Measurements from ENCODE around the gene CDH8. TPM values are rescaled to one million over a fixed set of nuclear protein-coding genes. Genes with fewer than 3 reads are reported as not detected.

CDH8 gene
- total RNA-seq, 1 experiment from 2014 or later: not detected

DNA sequence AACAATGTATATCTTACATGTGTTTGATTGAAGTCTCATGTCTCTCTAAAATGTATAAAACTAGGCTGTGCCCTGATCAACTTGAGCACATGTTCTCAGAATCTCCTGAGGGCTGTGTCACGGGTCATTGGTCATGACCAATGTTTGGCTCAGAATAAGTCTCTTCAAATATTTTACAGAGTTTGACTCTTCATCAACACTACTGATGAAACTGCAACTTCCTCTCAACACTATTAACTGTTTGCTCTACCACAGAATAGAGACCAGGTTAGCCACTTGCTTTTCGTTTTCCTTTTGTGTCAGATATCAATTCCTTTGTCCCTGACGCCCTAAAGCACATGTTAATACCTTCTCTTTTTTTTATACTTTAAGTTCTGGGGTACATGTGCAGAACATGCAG is 358.1 kb downstream of the CDH8 start:
- no peak for DNase-seq
- no peaks in the 10 kb centered on the region for H3K36me3 ChIP-seq
- H3K27me3 ChIP-seq: no peaks in the 10 kb centered on the region
- no peaks in the 10 kb centered on the region for H3K9me3 ChIP-seq
- no peak overlapping the region for H3K4me3 ChIP-seq

GRCh38 chr16:61677776-61678175 is 358.5 kb downstream of the CDH8 start:
- no peak overlapping the region for H3K4me3 ChIP-seq
- no peaks in the 10 kb centered on the region for H3K27me3 ChIP-seq
- no peaks in the 10 kb centered on the region for H3K36me3 ChIP-seq
- DNase-seq: no peak
- no peaks in the 10 kb centered on the region for H3K9me3 ChIP-seq

GRCh38 chr16:61676740-61677139 is 359.5 kb downstream of the CDH8 start:
- Histone ChIP-seq H3K9me3 (no peaks in the 10 kb centered on the region), H3K4me3 (no peak overlapping the region), H3K36me3 (no peaks in the 10 kb centered on the region), H3K27me3 (no peaks in the 10 kb centered on the region)
- DNase-seq: no peak

DNA sequence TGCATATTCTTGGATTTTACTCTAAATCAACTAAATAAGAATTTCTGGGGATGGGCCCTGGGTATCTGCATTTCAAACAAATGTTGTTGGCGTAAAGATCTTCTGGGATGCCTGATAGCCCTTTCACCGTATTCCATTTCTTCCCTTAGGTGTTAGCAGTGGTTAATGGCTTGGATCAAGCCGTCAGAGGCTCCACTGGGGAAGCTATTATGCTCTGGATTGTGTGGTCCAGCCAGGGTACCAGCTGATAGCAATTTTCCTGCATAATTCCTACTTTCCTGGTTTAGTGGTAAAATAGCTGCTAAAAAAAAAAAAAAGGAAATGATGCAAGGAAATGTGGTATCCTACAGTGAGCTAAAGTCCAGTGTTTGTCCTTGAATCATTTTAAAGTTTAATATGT is 365.1 kb downstream of the CDH8 start:
- no peak overlapping the region for H3K4me3 ChIP-seq
- DNase-seq: no peak
- no peaks in the 10 kb centered on the region for H3K27me3 ChIP-seq
- H3K9me3 ChIP-seq: no peaks in the 10 kb centered on the region
- no peaks in the 10 kb centered on the region for H3K36me3 ChIP-seq

- no peak overlapping the region for H3K4me3 ChIP-seq
- H3K9me3 ChIP-seq: no peaks in the 10 kb centered on the region
Observed at GRCh38 chr16:61665512-61665911, 370.7 kb downstream of the CDH8 start.

GRCh38 chr16:61659936-61660335 is 376.3 kb downstream of the CDH8 start:
- no peak overlapping the region for H3K4me3 ChIP-seq
- H3K27me3 ChIP-seq: no peaks in the 10 kb centered on the region
- no peaks in the 10 kb centered on the region for H3K36me3 ChIP-seq
- H3K9me3 ChIP-seq: no peaks in the 10 kb centered on the region
- no peak for DNase-seq

More at GRCh38 chr16:61665512-61665911, 370.7 kb downstream of the CDH8 start:
- Histone ChIP-seq H3K36me3 (no peaks in the 10 kb centered on the region), H3K27me3 (no peaks in the 10 kb centered on the region)
- DNase-seq: no peak

GRCh38 chr16:61654962-61655361 is 381.3 kb downstream of the CDH8 start:
- Histone ChIP-seq H3K4me3 (no peak overlapping the region), H3K9me3 (no peaks in the 10 kb centered on the region), H3K36me3 (no peaks in the 10 kb centered on the region), H3K27me3 (no peaks in the 10 kb centered on the region)
- no peak for DNase-seq

DNA sequence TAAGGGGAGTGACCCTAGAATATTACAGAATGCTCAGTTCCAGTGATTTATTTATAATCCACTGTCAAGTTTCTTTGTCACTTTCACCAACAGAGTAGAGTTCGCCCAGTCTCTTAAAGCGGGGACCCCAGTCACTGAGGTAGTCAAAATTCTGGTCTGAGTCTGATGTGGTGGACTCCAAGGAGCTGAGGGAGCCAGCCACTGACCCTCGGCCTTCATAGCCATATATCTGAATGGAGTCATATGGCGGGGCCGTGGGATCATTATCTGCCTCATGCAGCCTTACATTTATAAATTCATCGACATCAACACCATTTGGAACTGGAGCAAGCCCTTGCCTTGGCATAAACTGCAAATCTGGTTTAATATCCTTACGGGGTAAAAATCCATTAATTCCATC is 382.7 kb downstream of the CDH8 start:
- Histone ChIP-seq H3K4me3 (no peak overlapping the region), H3K36me3 (no peaks in the 10 kb centered on the region), H3K27me3 (no peaks in the 10 kb centered on the region), H3K9me3 (no peaks in the 10 kb centered on the region)
- no peak for DNase-seq

DNA sequence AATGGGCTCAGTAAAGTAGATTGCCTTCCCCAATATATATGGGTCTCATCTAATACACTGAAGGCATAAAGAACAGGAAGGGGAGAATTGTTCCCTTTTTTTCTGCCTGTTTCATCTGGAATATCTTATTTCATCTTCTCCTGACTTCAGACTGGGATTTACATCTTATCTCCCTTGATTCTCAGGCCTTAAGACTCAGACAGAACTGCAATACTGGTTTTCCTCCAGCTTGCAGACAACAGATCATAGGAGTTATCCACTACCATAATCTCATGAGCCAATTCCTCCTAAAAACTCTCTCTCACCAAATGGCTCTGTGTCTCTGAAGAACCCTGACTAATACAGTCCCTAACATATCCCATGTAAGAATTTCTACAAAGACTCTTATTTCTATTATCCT is 390.7 kb downstream of the CDH8 start:
- DNase-seq: no peak
- Histone ChIP-seq H3K9me3 (no peaks in the 10 kb centered on the region), H3K4me3 (no peak overlapping the region), H3K36me3 (no peaks in the 10 kb centered on the region), H3K27me3 (no peaks in the 10 kb centered on the region)

GRCh38 chr16:61644736-61645135 is 391.5 kb downstream of the CDH8 start:
- Histone ChIP-seq H3K4me3 (no peak overlapping the region), H3K27me3 (no peaks in the 10 kb centered on the region), H3K9me3 (no peaks in the 10 kb centered on the region), H3K36me3 (no peaks in the 10 kb centered on the region)
- DNase-seq: no peak

DNA sequence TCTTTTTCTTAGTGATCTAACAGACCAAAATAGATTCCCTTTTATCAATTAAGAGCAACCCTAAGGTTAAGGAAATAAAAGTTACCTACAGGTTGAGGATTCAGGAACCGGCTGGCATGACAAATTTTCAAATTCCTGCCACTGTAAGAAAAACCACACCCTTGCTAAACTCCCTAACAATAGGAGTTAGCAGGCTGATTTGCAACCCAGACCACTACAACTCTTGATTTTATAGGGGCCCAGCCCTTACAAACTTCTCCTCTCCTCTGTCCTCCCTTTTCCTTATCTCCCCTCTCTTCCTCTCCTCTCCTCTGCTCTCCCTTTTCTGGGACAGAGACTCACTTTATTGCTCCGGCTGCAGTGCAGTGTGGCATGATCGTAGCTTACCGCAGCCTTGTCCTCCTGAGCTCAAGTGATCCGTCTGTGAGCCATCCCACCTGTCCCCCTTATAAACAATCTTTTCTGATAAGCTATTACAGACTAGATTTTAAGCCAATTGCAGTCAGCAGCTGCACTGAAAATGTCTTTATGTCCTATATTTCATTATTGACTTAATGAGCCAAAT is 418.9 kb downstream of the CDH8 start:
- no peak for DNase-seq
- no peak overlapping the region for H3K4me3 ChIP-seq
- H3K9me3 ChIP-seq: no peaks in the 10 kb centered on the region

GRCh38 chr16:61616088-61616487 is 420.1 kb downstream of the CDH8 start:
- Histone ChIP-seq H3K9me3 (no peaks in the 10 kb centered on the region), H3K4me3 (no peak overlapping the region), H3K27me3 (no peaks in the 10 kb centered on the region), H3K36me3 (no peaks in the 10 kb centered on the region)
- DNase-seq: no peak

More for the DNA sequence above, 418.9 kb downstream of the CDH8 start:
- Histone ChIP-seq H3K36me3 (no peaks in the 10 kb centered on the region), H3K27me3 (no peaks in the 10 kb centered on the region)

DNA sequence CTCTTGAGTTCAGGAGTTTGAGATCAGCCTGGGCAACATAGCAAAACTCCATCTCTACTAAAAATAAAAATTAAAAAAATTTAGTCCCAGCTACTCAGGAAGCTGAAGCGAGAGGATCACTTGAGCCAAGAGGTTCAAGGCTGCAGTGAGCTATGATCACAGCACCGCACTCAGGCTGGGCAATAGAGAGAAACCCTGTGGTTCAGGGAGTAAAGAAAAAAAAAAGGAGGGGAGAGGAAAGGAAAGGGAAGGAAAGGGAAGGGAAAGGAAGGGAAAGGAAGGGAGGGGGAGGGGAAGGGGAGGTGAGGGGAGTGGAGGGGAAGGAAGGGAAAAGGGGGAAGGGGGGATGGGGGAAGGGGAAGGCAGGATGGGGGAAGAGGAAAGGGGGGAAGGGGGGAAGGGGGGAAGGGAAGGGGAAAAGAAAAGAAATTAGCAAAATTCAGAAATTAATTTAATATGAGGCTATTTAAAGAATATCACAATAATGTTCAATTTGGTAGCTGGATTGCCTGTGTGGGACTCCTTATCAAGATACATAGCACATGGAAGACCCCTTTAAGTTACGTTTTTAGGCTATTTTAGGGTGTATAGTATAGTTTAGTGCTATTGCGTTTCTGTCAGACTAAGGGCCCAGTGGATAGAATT is 424.3 kb downstream of the CDH8 start:
- H3K36me3 ChIP-seq: no peaks in the 10 kb centered on the region
- no peaks in the 10 kb centered on the region for H3K9me3 ChIP-seq
- H3K4me3 ChIP-seq: no peak overlapping the region
- DNase-seq: no peak
- no peaks in the 10 kb centered on the region for H3K27me3 ChIP-seq

GRCh38 chr16:61606581-61606980 is 429.7 kb downstream of the CDH8 start:
- no peak overlapping the region for H3K4me3 ChIP-seq
- no peaks in the 10 kb centered on the region for H3K36me3 ChIP-seq
- H3K27me3 ChIP-seq: no peaks in the 10 kb centered on the region
- DNase-seq: no peak
- H3K9me3 ChIP-seq: no peaks in the 10 kb centered on the region

All from MG63 (cell line).